ENCODE measurements around the gene PLEKHN1. TPM values are rescaled to one million over a fixed set of nuclear protein-coding genes. Genes with fewer than 3 reads are reported as not detected.

Gene PLEKHN1
- total and polyA plus RNA-seq, 2 experiments from 2014 or later: 1.7 to 2.1 TPM

DNA sequence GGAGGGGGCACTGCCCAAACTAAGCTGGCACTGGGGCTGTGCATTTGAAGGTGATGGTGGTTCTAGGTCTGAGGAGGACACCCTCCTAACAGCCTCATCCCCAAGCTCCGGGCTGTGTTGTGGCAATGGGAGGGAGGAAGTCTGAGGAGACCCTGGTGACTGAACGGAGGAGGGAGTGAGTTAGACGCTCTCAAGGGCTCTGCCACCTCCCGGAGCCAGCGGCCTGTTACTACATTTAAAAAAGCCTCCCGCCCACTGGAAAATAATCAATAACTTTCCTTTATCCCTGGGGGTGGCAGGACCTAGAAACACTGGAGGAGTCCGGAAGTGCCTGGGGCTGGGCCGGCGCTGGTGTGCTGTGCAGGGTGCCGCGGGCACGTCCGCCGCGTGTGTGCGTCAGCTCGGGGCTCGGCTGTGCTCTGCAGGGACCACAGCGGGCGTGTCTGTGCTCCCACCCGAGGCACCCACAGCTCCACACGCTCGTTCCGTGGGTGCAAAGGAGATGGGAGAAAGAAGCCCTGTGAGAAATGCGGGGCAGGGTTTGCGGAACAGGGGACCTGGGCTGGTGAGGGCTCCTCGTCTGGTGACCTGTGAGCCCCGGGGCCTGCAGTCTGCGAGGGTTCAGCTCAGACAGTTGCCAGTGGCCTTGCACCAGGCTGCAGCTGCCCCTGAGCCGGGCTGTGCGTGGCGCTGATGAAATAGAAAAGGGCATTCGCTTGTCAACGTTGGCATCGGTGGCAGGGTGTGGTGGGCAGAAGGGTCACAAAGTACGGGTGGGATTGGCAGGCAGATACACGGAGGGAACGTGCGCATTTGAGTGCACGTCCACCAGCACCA, 37.2 kb upstream of the PLEKHN1 start:
- H3K4me1 ChIP-seq (ENCODE audit: insufficient read depth): 0 out of 2 replicates have a peak, but pooled peaks cover 6% of the 10 kb centered on the region
- no peak overlapping the region for H2AFZ ChIP-seq
- no peak overlapping the region for H3K27ac ChIP-seq
- in situ Hi-C loops (cut with MboI): no loop called here
- 52 to 58% methylated on average over 38 to 40 of the region's 40 CpGs for WGBS, 2 experiments (ENCODE audit: low coverage in 1 of 2, low lambda C conversion rate in 2 of 2, missing lambda C conversion rate in 2 of 2)
- no peaks in the 10 kb centered on the region for H3K9me2 ChIP-seq (ENCODE audit: insufficient read depth)
- no peak for DNase-seq
- no peaks in the 10 kb centered on the region for H3K9me3 ChIP-seq (ENCODE audit: low read depth)
- TF ChIP-seq EZH2 (IDR thresholded peaks at IDR 0.05; ENCODE audit: insufficient read depth, poor library complexity, severe bottlenecking) (no peak), EZH2phosphoT487 (IDR thresholded peaks at IDR 0.05; ENCODE audit: insufficient read depth, low read depth) (no peak)
- no peaks in the 10 kb centered on the region for H3K27me3 ChIP-seq (replicated peaks; ENCODE audit: insufficient read depth)
- no peaks in the 10 kb centered on the region for H3K36me3 ChIP-seq (ENCODE audit: low read depth)
- no peak overlapping the region for H3K9ac ChIP-seq
- H3K79me2 ChIP-seq (ENCODE audit: insufficient read depth): peaks cover 39% of the 10 kb centered on the region
- H3F3A ChIP-seq (ENCODE audit: insufficient read depth): no peaks in the 10 kb centered on the region; the same call in 1 of the 2 replicates
- no peak overlapping the region for H3K4me2 ChIP-seq (ENCODE audit: unreplicated experiment)
- H3K4me3 ChIP-seq: no peak overlapping the region
- H4K20me1 ChIP-seq (ENCODE audit: insufficient read depth): no peaks in the 10 kb centered on the region

DNA sequence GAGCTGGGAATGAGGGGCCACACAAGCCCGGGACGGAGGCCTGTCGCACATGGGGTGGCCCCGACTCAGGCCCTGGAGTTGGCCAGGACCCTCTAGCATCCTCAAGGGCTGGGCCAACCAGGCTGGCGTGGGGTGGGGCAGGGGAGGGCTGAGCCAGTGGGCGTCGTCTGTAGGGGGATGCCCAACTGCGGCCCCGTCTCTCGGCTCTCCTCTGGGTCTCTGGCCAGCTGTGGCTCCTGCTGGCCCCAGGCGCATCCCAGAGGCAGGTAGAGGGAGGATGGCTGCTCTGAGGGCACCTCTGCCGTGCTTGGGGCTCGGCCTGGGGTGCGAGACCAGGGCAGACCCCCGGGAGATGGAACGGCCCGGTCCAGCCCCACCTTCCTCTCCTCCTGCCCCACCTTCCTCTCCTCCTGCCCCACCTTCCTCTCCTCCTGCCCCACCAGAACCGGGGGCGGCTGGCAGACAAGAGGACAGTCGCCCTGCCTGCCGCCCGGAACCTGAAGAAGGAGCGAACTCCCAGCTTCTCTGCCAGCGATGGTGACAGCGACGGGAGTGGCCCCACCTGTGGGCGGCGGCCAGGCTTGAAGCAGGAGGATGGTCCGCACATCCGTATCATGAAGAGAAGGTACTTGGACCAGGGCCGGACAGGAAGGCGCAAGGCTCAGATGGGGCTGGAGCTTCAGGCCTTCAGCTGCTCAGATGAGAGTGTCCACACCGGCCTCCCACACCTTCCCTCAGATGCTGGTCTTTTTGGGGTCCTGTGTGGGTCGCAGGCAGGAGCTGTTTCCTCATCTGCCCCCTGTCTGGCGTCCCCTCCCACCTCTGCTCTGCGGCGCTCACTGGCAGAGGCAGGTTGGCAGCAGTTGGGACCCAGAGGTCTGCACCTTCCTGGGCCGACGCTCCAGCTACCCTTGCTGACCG, 36.3 kb upstream of the PLEKHN1 start:
- no peaks in the 10 kb centered on the region; the same call in 1 of the 2 replicates for H3F3A ChIP-seq (ENCODE audit: insufficient read depth)

DNA sequence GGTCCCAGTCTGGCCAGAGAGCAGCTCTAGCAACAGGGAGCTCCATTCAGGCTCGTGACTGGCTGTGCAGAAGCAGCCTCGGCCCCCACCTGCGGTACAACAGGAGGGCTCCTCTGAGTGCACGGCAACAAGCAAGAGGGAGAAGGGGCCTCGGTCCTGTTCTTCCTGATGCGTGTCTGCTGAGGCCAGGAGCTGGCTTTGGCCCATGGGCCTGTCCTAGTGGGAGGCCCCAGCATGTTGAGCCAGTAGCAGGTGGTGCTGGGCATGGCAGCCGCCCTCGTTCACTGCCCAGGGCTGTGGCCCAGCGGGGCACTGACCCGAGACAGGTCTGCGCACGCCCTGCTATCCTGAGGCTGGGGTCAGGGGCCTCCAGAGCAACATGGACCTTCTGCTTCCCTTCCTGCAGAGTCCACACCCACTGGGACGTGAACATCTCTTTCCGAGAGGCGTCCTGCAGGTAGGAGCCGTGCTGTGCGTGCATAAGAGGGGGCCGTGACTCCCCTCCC, 35.6 kb upstream of the PLEKHN1 start:
- H3K27me3 ChIP-seq (replicated peaks; ENCODE audit: insufficient read depth): no peaks in the 10 kb centered on the region
- 0 out of 2 replicates have a peak, but pooled peaks cover 6% of the 10 kb centered on the region for H3K4me1 ChIP-seq (ENCODE audit: insufficient read depth)
- no peak overlapping the region for H3K27ac ChIP-seq
- WGBS, 2 experiments (ENCODE audit: low coverage in 1 of 2, low lambda C conversion rate in 2 of 2, missing lambda C conversion rate in 2 of 2): 78 to 82% methylated on average over 15 to 18 of the region's 18 CpGs
- H3K36me3 ChIP-seq (ENCODE audit: low read depth): no peaks in the 10 kb centered on the region
- H3K9ac ChIP-seq: no peak overlapping the region
- TF ChIP-seq EZH2phosphoT487 (IDR thresholded peaks at IDR 0.05; ENCODE audit: insufficient read depth, low read depth): no peak
- no peaks in the 10 kb centered on the region for H3K9me2 ChIP-seq (ENCODE audit: insufficient read depth)
- peaks cover 35% of the 10 kb centered on the region for H3K79me2 ChIP-seq (ENCODE audit: insufficient read depth)
- H3F3A ChIP-seq (ENCODE audit: insufficient read depth): no peaks in the 10 kb centered on the region; the same call in 1 of the 2 replicates
- no peaks in the 10 kb centered on the region for H4K20me1 ChIP-seq (ENCODE audit: insufficient read depth)
- H2AFZ ChIP-seq: no peak overlapping the region
- no peaks in the 10 kb centered on the region for H3K9me3 ChIP-seq (ENCODE audit: low read depth)
- DNase-seq: no peak
- H3K4me2 ChIP-seq (ENCODE audit: unreplicated experiment): no peak overlapping the region
- no peak overlapping the region for H3K4me3 ChIP-seq
- in situ Hi-C loops (cut with MboI): no loop called here

More for the DNA sequence above, 36.3 kb upstream of the PLEKHN1 start:
- in situ Hi-C loops (cut with MboI): no loop called here
- Histone ChIP-seq H3K9me3 (ENCODE audit: low read depth) (no peaks in the 10 kb centered on the region), H3K27ac (no peak overlapping the region), H3K4me2 (ENCODE audit: unreplicated experiment) (no peak overlapping the region), H4K20me1 (ENCODE audit: insufficient read depth) (no peaks in the 10 kb centered on the region), H3K79me2 (ENCODE audit: insufficient read depth) (peaks cover 39% of the 10 kb centered on the region), H3K9ac (no peak overlapping the region), H3K27me3 (replicated peaks; ENCODE audit: insufficient read depth) (no peaks in the 10 kb centered on the region), H3K36me3 (ENCODE audit: low read depth) (no peaks in the 10 kb centered on the region), H2AFZ (no peak overlapping the region), H3K4me1 (ENCODE audit: insufficient read depth) (0 out of 2 replicates have a peak, but pooled peaks cover 6% of the 10 kb centered on the region), H3K4me3 (no peak overlapping the region), H3K9me2 (ENCODE audit: insufficient read depth) (no peaks in the 10 kb centered on the region)
- WGBS, 2 experiments (ENCODE audit: low coverage in 1 of 2, low lambda C conversion rate in 2 of 2, missing lambda C conversion rate in 2 of 2): 93 to 95% methylated on average over 29 to 40 of the region's 40 CpGs
- no peak for DNase-seq
- TF ChIP-seq EZH2 (IDR thresholded peaks at IDR 0.05; ENCODE audit: insufficient read depth, poor library complexity, severe bottlenecking) (no peak), EZH2phosphoT487 (IDR thresholded peaks at IDR 0.05; ENCODE audit: insufficient read depth, low read depth) (no peak)
